Aorta (tissue), 5 donors: Measurements from ENCODE around the gene GAGE12J. TPM values are rescaled to one million over a fixed set of nuclear protein-coding genes. Genes with fewer than 3 reads are reported as not detected.
A peak's percentile ranks its signal among the peaks of the same experiment; 100 is the strongest.
"Not testable (repeated sequence)": the region's sequence is repeated elsewhere in the genome, so short reads cannot be mapped to it uniquely, and the experiment has no call there.

Experiments used
- ATAC-seq: fragments of 200-7000 bp; cut with Tn5 transposase; one replicate; pipeline ENCODE4 v1.9.1; 2022; ENCODE audit warnings: moderate library complexity; ENCODE audit not compliant: low FRiP score
- DNase-seq, 2 donors: peaks; one replicate each; pipeline ENCODE4 v3.0.0-alpha.2; 2020
- H3K27ac ChIP-seq, 2 donors: one replicate each; pipeline ENCODE4 v1.5.1; 2013; ENCODE audit warnings: low read length in 2 of 2, mild to moderate bottlenecking in 2 of 2, moderate library complexity in 2 of 2, control low read depth in 1 of 2, inconsistent platforms in 1 of 2, low read depth in 1 of 2
- H3K27me3 ChIP-seq, 2 donors: one replicate each; pipeline ENCODE4 v1.6.1; 2013; ENCODE audit warnings: control low read depth in 1 of 2, low read length in 1 of 2, mild to moderate bottlenecking in 1 of 2, moderate library complexity in 1 of 2; ENCODE audit not compliant: insufficient read depth in 2 of 2, control insufficient read depth in 1 of 2
- H3K36me3 ChIP-seq, 2 donors: one replicate each; pipeline ENCODE4 v1.6.1; 2013; ENCODE audit warnings: control low read depth in 1 of 2, low read length in 1 of 2, mild to moderate bottlenecking in 1 of 2; ENCODE audit not compliant: insufficient read depth in 2 of 2, control insufficient read depth in 1 of 2
- H3K4me1 ChIP-seq, 2 donors: one replicate each; pipeline ENCODE4 v1.6.1; 2013; ENCODE audit warnings: low read length in 2 of 2, control low read depth in 1 of 2, mild to moderate bottlenecking in 1 of 2, moderate library complexity in 1 of 2; ENCODE audit not compliant: insufficient read depth in 2 of 2, control insufficient read depth in 1 of 2
- H3K4me3 ChIP-seq, 2 donors: one replicate each; pipeline ENCODE4 v1.5.1; 2013; ENCODE audit warnings: low read length in 2 of 2, control low read depth in 1 of 2, mild to moderate bottlenecking in 1 of 2
- H3K9me3 ChIP-seq: one replicate; pipeline ENCODE4 v1.6.1; 2013; ENCODE audit warnings: mild to moderate bottlenecking, low read length; ENCODE audit not compliant: control insufficient read depth
- WGBS, 2 donors: extraction: QIAGEN DNeasy Blood & Tissue Kit; methylation state at CpG; one replicate each; pipeline ENCODE4 v1.1.7; 2013; 5-methylcytosine and 5-hydroxymethylcytosine counted together
- intact Hi-C, 2 donors: fragments of 100-400 bp; cut with DNase I; formaldehyde crosslinking; loops; one replicate each; pipeline versions ENCODE4 v1.14.2 to v1.15.0; 2022
- polyA plus RNA-seq, 2 donors: library from polyadenylated mRNA; stranded (reverse); fragments of 200-250 nt; gene quantifications; one replicate each; pipeline ENCODE4 v1.2.3, GENCODE V29; 2013
- total RNA-seq, 2 donors: library from RNA; stranded (reverse); fragmentation: NEBNext Ultra II Directional; extraction: Animal tissue kit (Norgen Biotek cat#: 25700); gene quantifications; one replicate each; pipeline ENCODE4 v1.2.1, GENCODE V29; 2021
- donor health status: healthy with polysubstance abuse.
- donor health status: Bipolar disorder and iron deficiency.
- donor health status: DM: no; HTN: no; CAD: no.
- donor health status: DM: no; HTN: no; CAD: no.
- donor health status: DM: yes; HTN: yes; CAD: no.

GAGE12J gene
- total and polyA plus RNA-seq, 4 donors = not detected

DNA sequence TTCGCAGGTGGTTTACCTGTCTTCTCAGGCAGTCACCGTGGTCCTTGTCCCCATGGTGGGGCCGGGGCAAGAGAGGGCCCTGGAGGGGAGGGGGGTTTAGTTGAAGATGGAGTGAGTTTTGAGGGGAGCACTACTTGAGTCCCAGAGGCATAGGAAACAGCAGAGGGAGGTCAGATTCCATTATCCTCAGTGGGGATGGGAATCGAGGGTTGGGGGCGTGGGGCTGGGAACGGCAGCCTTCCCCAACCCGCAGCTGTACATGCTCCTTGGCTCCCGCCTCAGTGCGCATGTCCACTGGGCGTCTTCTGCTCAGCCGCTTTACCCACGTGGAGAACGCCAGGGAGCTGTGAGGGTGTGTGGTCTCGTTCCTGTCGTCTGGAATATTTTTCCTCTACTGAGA, 18.5 kb upstream of the GAGE12J start, which contains the start of gene GAGE10:
Gene GAGE10 (plus strand): TSS at position 301 of the 400 bp plus-strand sequence. CDS start 1,214 bp downstream, outside the sequence.
- no peak for ATAC-seq
- Histone ChIP-seq H3K36me3 (no peaks in the 10 kb centered on the region), H3K4me1 (no peaks in the 10 kb centered on the region), H3K9me3 (no peaks in the 10 kb centered on the region), H3K4me3 (no peak within 1 kb of the TSS), H3K27ac (no peak within 1 kb of the TSS), H3K27me3 (no peaks in the 10 kb centered on the region)
- 79 to 82% methylated on average over 14 to 15 of the region's 15 CpGs for WGBS, 2 donors
- no peak for DNase-seq
- intact Hi-C loops = no loop called here

- H3K27ac ChIP-seq, H3K27me3 ChIP-seq, intact Hi-C loops, ATAC-seq, H3K4me1 ChIP-seq, DNase-seq, H3K36me3 ChIP-seq, H3K9me3 ChIP-seq, H3K4me3 ChIP-seq: not testable (repeated sequence)
- 53 to 68% methylated on average over 2 of the region's 2 CpGs for WGBS, 2 donors
Observed at GRCh38 chrX:49307775-49308174, 14.1 kb upstream of the GAGE12J start.

GRCh38 chrX:49308604-49309269, 13.1 kb upstream of the GAGE12J start:
- H3K9me3 ChIP-seq = no peaks in the 10 kb centered on the region
- no peaks in the 10 kb centered on the region for H3K36me3 ChIP-seq
- intact Hi-C loops = no loop called here
- no peaks in the 10 kb centered on the region for H3K27me3 ChIP-seq
- H3K4me1 ChIP-seq = no peaks in the 10 kb centered on the region
- ATAC-seq = peak; percentile 50
- DNase-seq = no peak
- 35 to 59% methylated on average over 15 of the region's 15 CpGs for WGBS, 2 donors
- no peak overlapping the region for H3K27ac ChIP-seq
- no peak overlapping the region for H3K4me3 ChIP-seq

DNA sequence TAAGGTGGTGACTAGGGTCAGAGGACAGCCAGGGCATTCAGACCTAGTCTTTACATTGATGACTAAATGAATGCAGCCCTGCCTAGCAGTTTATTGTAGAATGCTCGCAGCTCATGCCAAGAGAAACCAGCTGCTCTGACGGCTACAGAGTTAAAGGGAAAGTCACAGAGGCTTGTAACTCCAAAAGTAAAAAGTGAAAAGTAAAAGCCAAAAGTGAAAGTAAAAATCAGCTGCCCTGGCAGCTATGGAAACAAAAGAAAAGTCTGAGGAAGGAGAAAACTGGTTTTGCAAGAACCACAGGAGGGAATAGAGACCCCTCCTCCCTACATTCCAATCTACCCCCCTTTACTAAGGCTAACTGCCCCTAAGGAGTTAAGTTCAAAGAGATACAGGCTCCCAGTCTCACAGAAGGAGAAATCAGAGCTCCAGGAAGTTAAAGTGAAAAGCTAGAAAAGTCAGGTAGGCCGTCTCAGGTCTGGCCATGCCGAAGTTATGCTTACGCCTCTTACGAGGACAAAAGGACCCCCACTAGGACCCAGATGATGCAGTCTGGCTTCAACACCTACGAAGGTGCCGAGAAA, 12.3 kb upstream of the GAGE12J start:
- DNase-seq = no peak
- intact Hi-C loops = no loop called here
- no peaks in the 10 kb centered on the region for H3K4me1 ChIP-seq
- peak overlapping the region in 1 of 2 donors; percentile 6 for H3K27ac ChIP-seq
- no peak for ATAC-seq
- H3K27me3 ChIP-seq = no peaks in the 10 kb centered on the region
- H3K4me3 ChIP-seq = peak overlapping the region; percentile 24 to 48
- WGBS, 2 donors = 0 to 28% methylated on average over 8 of the region's 8 CpGs
- no peaks in the 10 kb centered on the region for H3K9me3 ChIP-seq
- no peaks in the 10 kb centered on the region for H3K36me3 ChIP-seq

- Histone ChIP-seq H3K27me3 (no peaks in the 10 kb centered on the region), H3K4me3 (no peak overlapping the region), H3K4me1 (no peaks in the 10 kb centered on the region), H3K36me3 (no peaks in the 10 kb centered on the region), H3K27ac (no peak overlapping the region), H3K9me3 (no peaks in the 10 kb centered on the region)
- intact Hi-C loops = no loop called here
- DNase-seq (no peak), ATAC-seq (no peak)
- 48 to 66% methylated on average over 18 of the region's 18 CpGs for WGBS, 2 donors
Observed at GRCh38 chrX:49310371-49310770, 11.5 kb upstream of the GAGE12J start.

DNA sequence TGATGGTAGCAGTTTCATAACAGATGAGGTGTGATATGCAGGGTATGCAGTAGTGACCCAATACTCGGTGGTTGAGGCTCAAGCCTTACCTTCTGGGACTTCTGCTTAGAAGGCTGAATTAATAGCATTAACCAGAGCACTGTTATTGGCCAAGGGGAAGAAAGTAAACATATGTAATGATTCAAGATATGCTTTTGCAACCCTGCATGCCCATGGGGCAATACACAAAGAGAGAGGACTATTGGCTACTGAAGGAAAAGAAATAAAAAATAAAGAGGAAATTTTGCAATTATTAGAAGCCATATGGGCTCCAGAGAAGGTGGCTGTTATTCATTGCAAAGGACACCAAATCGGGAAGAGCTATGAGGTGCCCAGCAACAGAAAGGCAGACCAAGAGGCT, 9.7 kb upstream of the GAGE12J start:
- H3K27me3 ChIP-seq = no peaks in the 10 kb centered on the region
- no peak overlapping the region for H3K27ac ChIP-seq
- no peaks in the 10 kb centered on the region for H3K4me1 ChIP-seq
- no peaks in the 10 kb centered on the region for H3K9me3 ChIP-seq
- H3K4me3 ChIP-seq = no peak overlapping the region
- intact Hi-C loops = no loop called here
- DNase-seq (no peak), ATAC-seq (no peak)
- no peaks in the 10 kb centered on the region for H3K36me3 ChIP-seq
- 79 to 87% methylated on average over 2 of the region's 2 CpGs for WGBS, 2 donors

DNA sequence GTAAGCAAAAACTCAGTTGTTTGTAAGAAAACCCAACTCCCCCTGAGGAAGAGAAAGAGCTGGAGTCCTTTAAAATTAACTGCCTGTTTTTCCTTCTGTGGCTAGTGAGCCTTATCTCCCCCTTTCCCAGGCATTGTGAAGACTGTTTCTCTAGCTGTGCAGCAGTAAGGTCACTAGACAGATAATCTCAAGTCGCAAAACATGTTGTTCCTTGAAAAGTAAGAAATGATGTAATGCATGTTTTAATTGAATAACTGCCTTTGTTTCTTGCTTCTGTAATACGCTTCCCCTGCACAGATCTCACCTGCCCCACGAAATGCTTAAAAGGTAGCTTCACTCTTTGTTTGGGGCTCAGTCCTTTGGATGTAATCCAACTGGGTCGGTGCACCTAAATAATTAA, 5.8 kb upstream of the GAGE12J start:
- Histone ChIP-seq H3K27me3 (no peaks in the 10 kb centered on the region), H3K36me3 (no peaks in the 10 kb centered on the region), H3K9me3 (no peaks in the 10 kb centered on the region), H3K27ac (no peak overlapping the region), H3K4me1 (no peaks in the 10 kb centered on the region), H3K4me3 (no peak overlapping the region)
- ATAC-seq (no peak), DNase-seq (no peak)
- 53 to 55% methylated on average over 4 of the region's 4 CpGs for WGBS, 2 donors
- intact Hi-C loops = no loop called here

DNA sequence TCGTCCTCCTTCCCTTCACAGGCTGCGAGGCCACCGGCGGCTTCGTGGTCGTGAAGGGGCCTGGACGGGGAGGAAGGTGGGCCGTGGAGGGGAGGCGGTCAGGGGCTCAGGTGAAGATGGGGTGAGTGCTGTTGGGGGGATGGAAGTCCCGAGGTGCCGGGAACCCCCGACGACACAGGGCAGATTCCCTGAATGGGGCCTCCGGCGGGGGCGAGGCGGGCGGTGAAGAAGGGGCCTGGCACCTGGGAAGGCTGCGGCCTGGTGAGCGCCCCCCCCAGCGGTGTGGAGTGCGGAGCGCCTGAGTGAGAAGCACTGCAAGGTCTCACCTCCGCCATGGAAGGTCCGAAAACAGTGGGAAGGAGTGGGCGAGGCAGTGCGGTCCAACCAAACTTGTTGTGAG, 429 bp downstream of the GAGE12J start:
- H3K4me3 ChIP-seq, H3K9me3 ChIP-seq, ATAC-seq, intact Hi-C loops, H3K36me3 ChIP-seq, H3K27ac ChIP-seq, DNase-seq, H3K4me1 ChIP-seq, H3K27me3 ChIP-seq: not testable (repeated sequence)
- 100% methylated on average over 4 of the region's 27 CpGs; no CpG with 5 or more reads in 1 of the 2 donors for WGBS, 2 donors

DNA sequence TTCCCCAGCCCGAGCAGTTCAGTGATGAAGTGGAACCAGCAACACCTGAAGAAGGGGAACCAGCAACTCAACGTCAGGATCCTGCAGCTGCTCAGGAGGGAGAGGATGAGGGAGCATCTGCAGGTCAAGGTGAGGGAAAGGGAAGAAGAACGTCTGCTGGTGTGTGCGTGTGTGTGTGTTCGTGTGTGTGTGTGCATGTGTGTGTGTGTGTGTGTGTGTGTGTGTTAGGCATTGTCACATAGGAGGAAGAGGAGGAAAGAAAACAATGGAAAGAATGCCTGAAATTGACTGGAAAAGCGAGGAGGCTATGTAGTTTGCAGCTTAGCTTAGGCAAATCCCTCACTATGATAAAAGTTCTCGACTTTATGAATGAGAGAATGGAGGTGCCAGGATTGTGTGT, 1.9 kb downstream of the GAGE12J start:
- H3K4me1 ChIP-seq, H3K27ac ChIP-seq, H3K36me3 ChIP-seq, DNase-seq, ATAC-seq, intact Hi-C loops, H3K27me3 ChIP-seq, H3K4me3 ChIP-seq, H3K9me3 ChIP-seq: not testable (repeated sequence)
- WGBS, 2 donors = 64% methylated on average over 3 of the region's 7 CpGs; no CpG with 5 or more reads in 1 of the 2 donors
